Effector memory CD8-positive, alpha-beta T cell (primary cell): ENCODE data around the gene POU2F3.

Experiments used
- ATAC-seq: fragments of 150-1000 bp; cut with Tn5 transposase; replicated peaks from 2 replicates; pipeline ENCODE4 v1.10.0; 2021; ENCODE audit warnings: mild to moderate bottlenecking, moderate library complexity
- DNase-seq, 3 experiments: peaks; one replicate each; pipeline ENCODE4 v3.0.0; 2021
- H3K27ac Mint-ChIP-seq, 2 donors: one replicate each; pipeline ENCODE4 v1.8.0; 2022; ENCODE audit warnings: mild to moderate bottlenecking in 2 of 2, mixed read lengths in 2 of 2, moderate library complexity in 2 of 2
- H3K27me3 Mint-ChIP-seq, 2 donors: one replicate each; pipeline ENCODE4 v1.8.0; 2022; ENCODE audit warnings: mixed read lengths in 2 of 2
- H3K36me3 Mint-ChIP-seq: one replicate; pipeline ENCODE4 v1.8.0; 2022; ENCODE audit warnings: mild to moderate bottlenecking, moderate library complexity, mixed read lengths; ENCODE audit not compliant: insufficient read depth
- H3K4me1 Mint-ChIP-seq, 2 donors: one replicate each; pipeline ENCODE4 v1.8.0; 2022; ENCODE audit warnings: low read depth in 2 of 2, mixed read lengths in 2 of 2
- H3K4me3 Mint-ChIP-seq, 2 donors: one replicate each; pipeline ENCODE4 v1.8.0; 2022; ENCODE audit warnings: mild to moderate bottlenecking in 2 of 2, mixed read lengths in 2 of 2, moderate library complexity in 2 of 2
- H3K9me3 Mint-ChIP-seq, 2 donors: one replicate each; pipeline ENCODE4 v1.8.0; 2022; ENCODE audit warnings: mixed read lengths in 2 of 2

The POU2F3 gene

GRCh38 chr11:120350637-120351036, 110.7 kb downstream of the POU2F3 start:
- ATAC-seq (no peak), DNase-seq (no peak)
- H3K9me3 Mint-ChIP-seq = no peaks in the 10 kb centered on the region
- H3K36me3 Mint-ChIP-seq = peaks cover 4% of the 10 kb centered on the region
- peaks cover 46 to 69% of the 10 kb centered on the region in 2 donors for H3K27me3 Mint-ChIP-seq
- H3K4me1 Mint-ChIP-seq = peaks cover 7 to 13% of the 10 kb centered on the region in 2 donors
- no peak overlapping the region for H3K27ac Mint-ChIP-seq
- H3K4me3 Mint-ChIP-seq = no peak overlapping the region

GRCh38 chr11:120352405-120352804, 112.5 kb downstream of the POU2F3 start:
- H3K36me3 Mint-ChIP-seq = no peaks in the 10 kb centered on the region
- peaks cover 0 to 4% of the 10 kb centered on the region in 2 donors for H3K4me1 Mint-ChIP-seq
- DNase-seq (no peak), ATAC-seq (no peak)
- H3K4me3 Mint-ChIP-seq = no peak overlapping the region
- peaks cover 47 to 72% of the 10 kb centered on the region in 2 donors for H3K27me3 Mint-ChIP-seq
- no peaks in the 10 kb centered on the region for H3K9me3 Mint-ChIP-seq
- H3K27ac Mint-ChIP-seq = no peak overlapping the region

GRCh38 chr11:120354068-120354467, 114.1 kb downstream of the POU2F3 start:
- Mint-ChIP-seq H3K36me3 (no peaks in the 10 kb centered on the region), H3K4me3 (no peak overlapping the region), H3K27ac (no peak overlapping the region), H3K4me1 (no peaks in the 10 kb centered on the region), H3K9me3 (no peaks in the 10 kb centered on the region), H3K27me3 (peaks cover 47 to 67% of the 10 kb centered on the region in 2 donors)
- ATAC-seq (no peak), DNase-seq (no peak)

GRCh38 chr11:120354779-120355178, 114.8 kb downstream of the POU2F3 start:
- no peak for DNase-seq
- Mint-ChIP-seq H3K27me3 (peaks cover 40 to 60% of the 10 kb centered on the region in 2 donors), H3K27ac (no peak overlapping the region), H3K9me3 (no peaks in the 10 kb centered on the region), H3K4me1 (no peaks in the 10 kb centered on the region), H3K36me3 (no peaks in the 10 kb centered on the region), H3K4me3 (no peak overlapping the region)
- ATAC-seq = no peak

- Mint-ChIP-seq H3K9me3 (no peaks in the 10 kb centered on the region), H3K4me3 (no peak overlapping the region), H3K27ac (no peak overlapping the region), H3K4me1 (no peaks in the 10 kb centered on the region), H3K36me3 (no peaks in the 10 kb centered on the region), H3K27me3 (peaks cover 23 to 39% of the 10 kb centered on the region in 2 donors)
- DNase-seq (no peak), ATAC-seq (no peak)
Observed at GRCh38 chr11:120357620-120358019, 117.7 kb downstream of the POU2F3 start.

GRCh38 chr11:120358729-120359128, 118.8 kb downstream of the POU2F3 start:
- ATAC-seq = no peak
- Mint-ChIP-seq H3K27ac (no peak overlapping the region), H3K4me3 (no peak overlapping the region), H3K4me1 (no peaks in the 10 kb centered on the region), H3K27me3 (peaks cover 20 to 28% of the 10 kb centered on the region in 2 donors), H3K9me3 (no peaks in the 10 kb centered on the region), H3K36me3 (no peaks in the 10 kb centered on the region)
- no peak for DNase-seq

- no peak for ATAC-seq
- H3K4me1 Mint-ChIP-seq = no peaks in the 10 kb centered on the region
- H3K4me3 Mint-ChIP-seq = no peak overlapping the region
- DNase-seq = no peak
- no peaks in the 10 kb centered on the region for H3K9me3 Mint-ChIP-seq
- H3K36me3 Mint-ChIP-seq = no peaks in the 10 kb centered on the region
- no peak overlapping the region for H3K27ac Mint-ChIP-seq
- no peaks in the 10 kb centered on the region for H3K27me3 Mint-ChIP-seq
Observed at GRCh38 chr11:120363436-120363835, 123.5 kb downstream of the POU2F3 start.

GRCh38 chr11:120365512-120365911, 125.6 kb downstream of the POU2F3 start:
- Mint-ChIP-seq H3K4me1 (no peaks in the 10 kb centered on the region), H3K27ac (no peak overlapping the region), H3K36me3 (no peaks in the 10 kb centered on the region), H3K27me3 (no peaks in the 10 kb centered on the region), H3K9me3 (no peaks in the 10 kb centered on the region), H3K4me3 (no peak overlapping the region)
- DNase-seq = no peak
- ATAC-seq = no peak
